Caco-2 (cell line): Measurements from ENCODE around the gene NKAIN2. TPM values are rescaled to one million over a fixed set of nuclear protein-coding genes. Genes with fewer than 3 reads are reported as not detected.

ENCODE experiments used
- BruUV-seq: library from RNA; stranded (reverse); fragments of 400-500 nt; replicated peaks from 2 replicates; lab custom pipeline; 2021; lab: Mats Ljungman, UMichigan
- CTCF ChIA-PET: fragments of 300-600 bp; sonication (Branson Sonifier 250); formaldehyde crosslinking; loops from one replicate; lab custom pipeline; 2022; ENCODE audit warnings: antibody characterized with exemption; lab: Charles Lee
- POLR2A ChIA-PET: fragments of 300-600 bp; sonication (Branson Sonifier 250); formaldehyde crosslinking; loops from one replicate; lab custom pipeline; 2022; ENCODE audit warnings: antibody characterized with exemption; lab: Charles Lee
- DNase-seq, 2 experiments: peaks; one replicate each; pipeline versions ENCODE4 v3.0.0 to v3.0.0-alpha.2; 2020 to 2022
- H3K27me3 ChIP-seq: replicated peaks from 2 replicates; pipeline ENCODE4 v1.6.0; 2011; ENCODE audit warnings: low read length; ENCODE audit not compliant: control insufficient read depth, insufficient read depth
- H3K36me3 ChIP-seq: 2 replicates; pipeline ENCODE4 v1.5.1; 2011; ENCODE audit warnings: low read length; ENCODE audit not compliant: control insufficient read depth, insufficient read depth
- H3K4me1 ChIP-seq: fragments of 250-450 bp; sonication (Bioruptor Pico); 2 replicates; pipeline ENCODE4 v1.5.1; 2020; ENCODE audit warnings: mild to moderate bottlenecking
- H3K4me3 ChIP-seq: 2 replicates; pipeline ENCODE4 v1.5.1; 2011; ENCODE audit warnings: low read depth, mild to moderate bottlenecking, control low read depth, low read length
- H3K9me3 ChIP-seq: fragments of 250-450 bp; sonication (Bioruptor Pico); 2 replicates; pipeline ENCODE4 v1.5.1; 2020; ENCODE audit warnings: mild to moderate bottlenecking, moderate library complexity
- H3K27ac Mint-ChIP-seq: one replicate; pipeline ENCODE4 v1.8.0; 2022; ENCODE audit warnings: mixed read lengths; ENCODE audit not compliant: unreplicated experiment
- H3K27me3 Mint-ChIP-seq: one replicate; pipeline ENCODE4 v1.8.0; 2022; ENCODE audit warnings: mixed read lengths; ENCODE audit not compliant: insufficient read depth, unreplicated experiment
- H3K36me3 Mint-ChIP-seq: one replicate; pipeline ENCODE4 v1.8.0; 2022; ENCODE audit warnings: mild to moderate bottlenecking, mixed read lengths; ENCODE audit not compliant: insufficient read depth, unreplicated experiment
- H3K4me1 Mint-ChIP-seq: one replicate; pipeline ENCODE4 v1.8.0; 2022; ENCODE audit warnings: low read depth, mixed read lengths; ENCODE audit not compliant: unreplicated experiment
- H3K4me3 Mint-ChIP-seq: one replicate; pipeline ENCODE4 v1.8.0; 2022; ENCODE audit warnings: mild to moderate bottlenecking, moderate library complexity, mixed read lengths; ENCODE audit not compliant: unreplicated experiment
- H3K9me3 Mint-ChIP-seq: one replicate; pipeline ENCODE4 v1.8.0; 2022; ENCODE audit warnings: mixed read lengths; ENCODE audit not compliant: unreplicated experiment
- intact Hi-C: fragments of 100-400 bp; cut with micrococcal nuclease; formaldehyde crosslinking; loops from one replicate; pipeline ENCODE4 v1.10.0; 2022; ENCODE audit not compliant: unreplicated experiment
- total RNA-seq: library from RNA; stranded (reverse); gene quantifications from 2 replicates; pipeline ENCODE4 v1.2.3, GENCODE V29; 2022
- TF ChIP-seq, protein P1 (sequence below), 2 experiments: fragments of 200-600 bp in 1 of 2; IDR thresholded peaks; 1 replicate in 1 of 2; 2 replicates in 1 of 2; pipeline versions ENCODE4 v1.5.1 to v1.8.0; 2011 to 2022; ENCODE audit warnings: antibody characterized with exemption in 1 of 2, control low read depth in 1 of 2, inconsistent platforms in 1 of 2, low read depth in 1 of 2, low read length in 1 of 2, mild to moderate bottlenecking in 1 of 2, moderate library complexity in 1 of 2; ENCODE audit not compliant: insufficient read depth in 1 of 2, severe bottlenecking in 1 of 2, unreplicated experiment in 1 of 2

NKAIN2 gene
- total RNA-seq, 1 experiment from 2014 or later: not detected

DNA sequence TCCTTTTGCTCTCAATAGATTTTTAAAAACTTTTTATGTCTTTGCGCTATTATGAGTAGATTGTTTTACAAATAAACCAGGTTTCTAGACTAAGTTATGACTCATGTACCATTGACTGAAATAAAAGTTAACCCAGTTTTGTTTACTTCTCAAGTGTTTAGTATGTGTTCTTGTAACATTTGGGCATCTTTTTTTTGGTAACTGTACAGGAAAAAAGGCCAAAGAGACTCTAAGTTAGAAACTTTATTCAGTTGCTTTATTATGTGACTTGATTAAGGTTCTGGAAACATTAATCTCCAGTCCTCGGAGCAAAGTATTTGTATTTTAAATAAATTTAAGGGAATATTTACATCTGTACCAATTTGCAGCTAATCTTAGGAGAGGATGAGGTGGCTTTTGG lies 2.9 kb downstream of the NKAIN2 start:
- TF ChIP-seq, protein P1, sequence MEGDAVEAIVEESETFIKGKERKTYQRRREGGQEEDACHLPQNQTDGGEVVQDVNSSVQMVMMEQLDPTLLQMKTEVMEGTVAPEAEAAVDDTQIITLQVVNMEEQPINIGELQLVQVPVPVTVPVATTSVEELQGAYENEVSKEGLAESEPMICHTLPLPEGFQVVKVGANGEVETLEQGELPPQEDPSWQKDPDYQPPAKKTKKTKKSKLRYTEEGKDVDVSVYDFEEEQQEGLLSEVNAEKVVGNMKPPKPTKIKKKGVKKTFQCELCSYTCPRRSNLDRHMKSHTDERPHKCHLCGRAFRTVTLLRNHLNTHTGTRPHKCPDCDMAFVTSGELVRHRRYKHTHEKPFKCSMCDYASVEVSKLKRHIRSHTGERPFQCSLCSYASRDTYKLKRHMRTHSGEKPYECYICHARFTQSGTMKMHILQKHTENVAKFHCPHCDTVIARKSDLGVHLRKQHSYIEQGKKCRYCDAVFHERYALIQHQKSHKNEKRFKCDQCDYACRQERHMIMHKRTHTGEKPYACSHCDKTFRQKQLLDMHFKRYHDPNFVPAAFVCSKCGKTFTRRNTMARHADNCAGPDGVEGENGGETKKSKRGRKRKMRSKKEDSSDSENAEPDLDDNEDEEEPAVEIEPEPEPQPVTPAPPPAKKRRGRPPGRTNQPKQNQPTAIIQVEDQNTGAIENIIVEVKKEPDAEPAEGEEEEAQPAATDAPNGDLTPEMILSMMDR (IDR thresholded peaks at IDR 0.05; ENCODE audit: insufficient read depth in 1 of 2, low read depth in 1 of 2, low read length in 1 of 2, severe bottlenecking in 1 of 2, unreplicated experiment in 1 of 2): no peak
- H3K36me3 Mint-ChIP-seq: no peaks in the 10 kb centered on the region
- no peaks in the 10 kb centered on the region for H3K4me1 ChIP-seq
- BruUV-seq: no TSS peak
- no peaks in the 10 kb centered on the region for H3K9me3 Mint-ChIP-seq
- H3K4me3 Mint-ChIP-seq: no peak overlapping the region
- intact Hi-C loops: no loop called here
- DNase-seq: no peak
- peaks cover 16% of the 10 kb centered on the region for H3K27me3 Mint-ChIP-seq
- H3K4me1 Mint-ChIP-seq: no peaks in the 10 kb centered on the region
- no peak overlapping the region for H3K27ac Mint-ChIP-seq
- no peaks in the 10 kb centered on the region for H3K27me3 ChIP-seq
- ChIA-PET CTCF (no interaction called here), POLR2A (no interaction called here)
- no peaks in the 10 kb centered on the region for H3K36me3 ChIP-seq
- no peaks in the 10 kb centered on the region for H3K9me3 ChIP-seq
- H3K4me3 ChIP-seq: no peak overlapping the region

DNA sequence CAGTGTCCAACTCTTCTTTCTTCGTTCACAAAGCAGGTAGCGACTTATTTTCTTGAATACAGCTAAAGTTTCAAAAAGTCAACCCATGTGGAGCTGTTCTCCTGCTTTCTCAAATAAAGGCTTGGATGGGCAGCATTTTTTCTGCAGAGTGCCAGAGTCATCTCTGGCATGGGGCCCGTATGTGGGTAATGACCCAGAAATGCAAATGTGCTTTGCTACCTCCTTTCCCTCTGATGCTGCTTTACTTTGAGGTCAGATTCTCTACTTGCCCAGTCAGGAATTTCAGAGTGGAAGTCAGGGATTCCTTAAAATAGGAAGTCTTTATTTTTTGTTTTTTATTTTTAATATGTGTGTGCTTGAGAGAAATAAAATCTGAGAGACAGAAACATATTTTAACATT lies 4.9 kb downstream of the NKAIN2 start:
- Mint-ChIP-seq H3K36me3 (no peaks in the 10 kb centered on the region), H3K27me3 (peaks cover 16% of the 10 kb centered on the region), H3K9me3 (no peaks in the 10 kb centered on the region), H3K4me3 (no peak overlapping the region), H3K27ac (no peak overlapping the region), H3K4me1 (no peaks in the 10 kb centered on the region)
- ChIA-PET POLR2A (no interaction called here), CTCF (no interaction called here)
- BruUV-seq: no TSS peak
- no peaks in the 10 kb centered on the region for H3K36me3 ChIP-seq
- H3K9me3 ChIP-seq: no peaks in the 10 kb centered on the region
- no peaks in the 10 kb centered on the region for H3K4me1 ChIP-seq
- no peak overlapping the region for H3K4me3 ChIP-seq
- intact Hi-C loops: no loop called here
- TF ChIP-seq, protein P1 (IDR thresholded peaks at IDR 0.05; ENCODE audit: insufficient read depth in 1 of 2, low read depth in 1 of 2, low read length in 1 of 2, severe bottlenecking in 1 of 2, unreplicated experiment in 1 of 2): no peak
- no peak for DNase-seq
- no peaks in the 10 kb centered on the region; the same call in 1 of the 2 replicates for H3K27me3 ChIP-seq

DNA sequence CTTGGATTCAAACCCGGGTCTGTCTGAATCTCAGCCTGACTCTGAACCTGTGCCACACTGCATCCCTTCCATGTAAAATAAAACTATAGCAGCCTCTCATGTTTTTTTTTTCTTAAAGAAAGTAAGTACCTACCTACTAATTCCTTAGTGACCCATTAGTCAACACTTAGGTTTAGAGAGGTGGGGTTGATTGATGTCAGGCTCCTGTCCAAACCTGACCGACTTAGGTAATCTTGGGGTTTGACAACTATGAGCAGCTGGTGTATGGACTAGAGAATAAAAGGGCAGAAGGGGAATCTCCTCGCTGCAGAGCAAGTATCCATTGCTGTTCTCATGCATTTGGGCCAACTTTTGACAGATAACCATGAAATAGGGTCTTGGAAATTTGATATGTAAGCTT lies 6.5 kb downstream of the NKAIN2 start:
- TF ChIP-seq, protein P1 (IDR thresholded peaks at IDR 0.05; ENCODE audit: insufficient read depth in 1 of 2, low read depth in 1 of 2, low read length in 1 of 2, severe bottlenecking in 1 of 2, unreplicated experiment in 1 of 2): no peak

More for the DNA sequence above, 6.5 kb downstream of the NKAIN2 start:
- Histone ChIP-seq H3K9me3 (no peaks in the 10 kb centered on the region), H3K27me3 (no peaks in the 10 kb centered on the region; the same call in 1 of the 2 replicates), H3K4me3 (no peak overlapping the region), H3K36me3 (no peaks in the 10 kb centered on the region), H3K4me1 (no peaks in the 10 kb centered on the region)
- no peaks in the 10 kb centered on the region for H3K9me3 Mint-ChIP-seq
- no TSS peak for BruUV-seq
- peaks cover 2% of the 10 kb centered on the region for H3K27me3 Mint-ChIP-seq
- H3K27ac Mint-ChIP-seq: no peak overlapping the region
- DNase-seq: no peak
- ChIA-PET CTCF (no interaction called here), POLR2A (no interaction called here)
- H3K4me3 Mint-ChIP-seq: no peak overlapping the region
- H3K4me1 Mint-ChIP-seq: no peaks in the 10 kb centered on the region
- intact Hi-C loops: no loop called here
- H3K36me3 Mint-ChIP-seq: no peaks in the 10 kb centered on the region
